ENCODE data around the gene CPNE6.
A peak's percentile ranks its signal among the peaks of the same experiment; 100 is the strongest.

Gene CPNE6

DNA sequence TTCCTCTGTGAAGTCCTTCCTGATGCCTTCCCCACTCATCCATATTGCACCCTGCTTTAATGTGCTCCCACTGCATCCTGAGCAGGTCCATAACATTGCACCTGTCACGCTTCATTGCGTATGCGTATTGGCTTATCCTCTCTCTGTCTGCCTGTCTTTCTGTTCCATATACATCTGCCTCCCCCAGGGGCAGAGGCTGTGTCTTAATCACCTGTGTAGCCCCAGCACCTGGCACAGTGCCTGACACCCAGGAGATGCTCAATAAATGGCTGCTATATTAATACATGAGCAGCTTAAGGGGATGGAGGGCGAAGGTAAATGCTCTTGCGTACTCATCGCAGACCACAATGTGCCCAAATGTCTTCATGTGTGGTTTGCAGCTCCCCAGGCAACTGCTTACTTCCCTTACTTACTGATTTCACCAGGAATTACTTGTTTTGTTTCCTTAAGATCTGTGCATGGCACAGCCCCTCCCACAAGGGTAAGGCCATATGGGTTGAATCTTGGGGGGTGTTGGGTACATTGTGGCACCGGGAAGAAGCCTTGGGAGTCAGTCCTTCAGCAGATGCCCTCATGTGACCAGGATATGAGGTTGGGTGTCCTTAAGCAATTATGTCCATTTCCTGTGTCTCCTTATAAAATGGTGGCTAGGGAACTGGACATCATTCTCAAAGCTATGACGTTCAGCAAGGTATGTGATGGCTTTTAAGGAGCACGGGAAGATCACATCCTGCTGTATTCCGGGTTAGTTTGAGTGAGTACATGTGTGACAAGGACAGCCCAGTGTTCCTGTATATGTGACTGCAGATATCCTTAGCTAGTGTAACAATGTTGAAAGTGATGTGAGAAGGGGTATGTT, 848 bp upstream of the CPNE6 start:
- no peak for DNase-seq

DNA sequence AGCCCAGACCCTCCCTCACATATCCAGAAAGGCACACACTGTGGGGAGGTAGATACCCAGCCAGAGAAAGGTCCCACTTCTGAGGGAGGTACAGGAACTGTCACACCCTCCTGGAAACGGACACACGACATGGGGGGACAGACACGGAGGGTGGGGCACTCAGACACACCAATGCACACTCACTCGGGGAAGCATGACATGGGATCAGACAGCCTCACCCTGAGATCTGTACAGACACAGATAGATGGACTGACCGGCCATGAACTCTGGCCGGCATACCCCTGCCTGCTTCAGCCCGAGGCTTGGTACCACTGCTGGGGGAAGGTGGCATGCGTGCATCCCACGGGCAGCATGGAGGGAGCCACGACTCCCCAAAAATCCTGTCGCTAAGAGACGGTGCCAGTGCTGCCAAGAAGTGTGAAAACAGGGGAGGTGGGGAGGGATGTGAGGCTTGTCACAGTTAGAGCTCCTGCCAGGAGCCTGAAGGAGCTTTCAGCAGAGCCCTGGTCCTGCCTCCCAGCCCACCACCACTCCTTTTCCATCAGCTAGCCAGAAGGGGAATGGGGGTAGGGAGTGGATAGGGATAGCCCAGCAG, 571 bp downstream of the CPNE6 start:
- no peak for DNase-seq

DNA sequence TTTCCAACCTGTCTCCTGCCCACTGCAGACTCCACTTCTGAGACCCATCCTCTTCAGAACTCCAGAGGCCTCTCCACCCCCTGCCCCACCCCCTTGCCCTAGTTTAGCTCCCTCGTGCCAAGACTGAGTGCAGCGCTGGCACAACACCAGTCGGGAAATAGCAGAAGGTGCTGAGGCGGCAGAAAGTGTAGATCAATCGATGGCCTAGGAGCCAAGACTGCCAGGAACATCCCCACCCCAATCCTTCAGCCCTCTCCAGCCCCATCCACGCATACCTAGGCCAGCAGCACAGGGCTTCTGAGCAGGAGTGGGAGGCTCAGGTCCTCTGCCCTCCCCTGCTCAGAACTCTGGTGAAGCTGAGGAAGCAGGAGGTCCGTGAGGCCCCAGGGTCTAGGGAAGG, 1.1 kb downstream of the CPNE6 start:
- no peak for DNase-seq

DNA sequence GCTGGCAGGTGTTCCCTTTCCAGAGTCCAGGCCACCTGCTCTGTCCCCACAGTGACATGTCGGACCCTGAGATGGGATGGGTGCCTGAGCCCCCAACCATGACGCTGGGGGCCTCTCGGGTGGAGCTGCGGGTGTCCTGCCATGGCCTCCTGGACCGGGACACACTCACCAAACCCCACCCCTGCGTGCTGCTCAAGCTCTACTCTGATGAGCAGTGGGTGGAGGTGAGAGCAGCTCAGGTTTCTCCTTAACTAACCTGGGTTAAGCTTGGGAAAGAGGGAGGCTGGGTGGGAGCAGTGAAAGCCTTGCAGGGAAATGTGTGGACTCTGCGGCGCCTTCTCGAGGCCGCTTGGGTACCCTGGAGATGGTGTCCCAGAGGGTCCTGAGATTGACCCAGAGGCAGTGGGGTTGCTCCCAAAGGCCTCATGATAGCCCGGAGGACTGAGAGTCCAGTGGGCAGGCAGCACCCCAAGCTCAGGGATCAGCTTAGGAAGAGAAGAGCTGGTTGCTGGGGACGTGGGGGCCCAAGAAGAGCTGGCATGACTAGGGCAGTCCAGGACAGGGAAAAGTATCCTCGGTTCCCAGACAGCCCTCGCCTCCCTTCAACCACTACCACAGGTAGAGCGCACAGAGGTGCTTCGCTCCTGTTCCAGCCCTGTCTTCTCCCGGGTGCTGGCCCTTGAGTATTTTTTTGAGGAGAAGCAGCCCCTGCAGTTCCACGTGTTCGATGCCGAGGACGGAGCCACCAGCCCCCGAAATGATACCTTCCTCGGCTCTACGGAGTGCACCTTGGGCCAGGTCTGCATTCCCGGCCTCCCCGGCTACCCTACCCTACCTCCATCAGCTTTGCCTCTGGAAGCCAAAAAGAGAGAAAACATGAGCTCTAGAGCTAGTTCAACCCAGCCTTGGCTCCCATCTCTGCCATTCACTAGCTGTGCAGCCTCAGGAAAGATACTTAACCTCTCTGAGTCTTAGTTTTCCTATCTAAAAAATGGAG, 1.8 kb downstream of the CPNE6 start:
- DNase-seq: no peak

DNA sequence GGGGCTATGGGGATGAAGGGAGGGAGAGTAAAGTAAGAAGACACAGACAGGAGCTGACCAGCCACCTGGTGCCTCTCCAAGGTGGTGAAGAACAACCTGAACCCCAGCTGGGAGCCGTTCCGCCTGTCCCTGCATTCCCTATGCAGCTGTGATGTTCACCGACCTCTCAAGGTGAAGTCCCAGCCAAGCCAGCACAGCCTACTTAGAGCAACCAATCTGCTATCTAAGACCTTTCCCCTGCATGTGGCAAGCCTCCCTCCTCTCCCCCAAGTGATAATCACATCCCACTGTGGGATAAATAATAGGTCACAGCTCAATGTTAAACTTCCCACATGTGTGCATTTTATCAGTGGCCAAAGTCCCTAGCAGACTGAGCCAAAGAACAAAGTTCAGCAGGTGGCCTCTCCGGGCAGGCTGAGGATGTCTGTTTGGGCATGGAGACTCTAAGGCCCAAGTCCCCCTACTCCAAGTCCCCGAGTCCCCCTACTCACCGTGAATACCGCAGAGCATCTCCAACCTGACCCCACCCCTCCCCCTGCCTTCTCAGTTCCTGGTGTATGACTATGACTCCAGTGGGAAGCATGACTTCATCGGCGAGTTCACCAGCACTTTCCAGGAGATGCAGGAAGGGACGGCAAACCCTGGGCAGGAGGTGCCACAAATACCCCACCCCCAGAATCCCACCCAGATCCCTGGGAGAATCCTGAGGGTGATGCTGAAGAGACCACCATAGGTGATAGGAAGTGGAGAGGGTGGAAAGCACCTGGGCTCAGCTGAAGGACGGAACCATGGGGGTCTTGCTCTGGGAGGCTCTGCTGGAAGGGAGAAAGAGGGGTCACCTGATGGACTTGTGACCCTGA, 3.5 kb downstream of the CPNE6 start:
- DNase-seq: no peak

DNA sequence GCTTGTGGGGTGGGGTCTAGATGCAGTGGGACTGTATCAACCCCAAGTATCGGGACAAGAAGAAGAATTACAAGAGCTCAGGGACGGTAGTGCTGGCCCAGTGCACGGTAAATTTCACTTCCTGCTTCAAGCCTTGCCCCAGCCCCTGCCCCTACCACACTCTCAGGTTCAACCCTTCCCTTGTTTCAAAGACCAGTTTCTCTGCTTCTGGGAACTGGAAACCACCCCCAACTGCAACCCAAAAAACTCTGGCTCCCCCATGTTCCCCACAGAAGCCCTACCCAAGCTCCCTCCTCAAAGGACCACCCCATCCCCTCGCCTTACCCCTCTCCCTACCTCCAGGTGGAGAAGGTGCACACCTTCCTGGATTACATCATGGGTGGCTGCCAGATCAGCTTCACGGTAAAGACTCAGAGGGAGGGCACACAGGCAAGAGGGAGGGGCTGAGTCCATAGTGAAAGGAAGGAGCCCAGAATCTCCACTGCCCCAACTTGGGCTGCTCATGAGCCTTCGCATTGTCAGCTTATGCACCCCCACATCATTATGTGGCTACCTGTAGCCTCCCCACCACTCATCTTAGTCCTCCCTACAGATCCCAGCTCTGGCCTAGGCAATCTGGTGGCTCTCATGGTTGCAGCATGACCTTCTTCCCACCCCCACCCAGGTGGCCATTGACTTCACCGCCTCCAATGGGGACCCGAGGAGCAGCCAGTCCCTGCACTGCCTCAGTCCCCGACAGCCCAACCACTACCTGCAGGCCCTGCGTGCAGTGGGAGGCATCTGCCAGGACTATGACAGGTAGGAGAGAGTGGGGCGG, 4.3 kb downstream of the CPNE6 start:
- no peak for DNase-seq

DNA sequence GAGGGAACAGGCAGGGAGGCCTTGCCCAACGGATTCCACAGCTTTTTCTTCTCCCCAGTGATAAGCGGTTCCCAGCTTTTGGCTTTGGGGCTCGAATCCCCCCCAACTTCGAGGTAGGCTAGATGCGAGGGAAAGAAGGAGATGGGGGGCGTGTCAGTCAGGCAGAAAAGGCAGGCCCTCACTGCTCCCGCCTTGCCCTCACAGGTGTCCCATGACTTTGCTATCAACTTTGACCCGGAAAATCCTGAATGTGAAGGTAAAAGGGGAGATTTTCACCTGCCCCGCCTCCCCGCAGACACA, 4.9 kb downstream of the CPNE6 start:
- no peak for DNase-seq

DNA sequence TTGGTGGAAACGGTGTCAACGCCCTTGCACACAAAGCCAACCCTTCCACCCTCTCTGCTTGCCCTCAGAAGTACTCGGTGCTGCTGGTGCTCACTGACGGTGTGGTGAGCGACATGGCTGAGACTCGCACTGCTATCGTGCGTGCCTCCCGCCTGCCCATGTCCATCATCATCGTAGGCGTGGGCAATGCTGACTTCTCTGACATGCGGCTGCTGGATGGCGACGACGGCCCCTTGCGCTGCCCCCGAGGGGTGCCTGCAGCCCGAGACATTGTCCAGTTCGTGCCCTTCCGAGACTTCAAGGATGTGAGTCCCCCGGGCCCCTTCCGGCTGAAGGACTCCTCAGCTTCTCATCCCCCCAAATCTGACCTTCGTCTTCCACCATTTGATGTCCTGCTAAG, 5.7 kb downstream of the CPNE6 start:
- DNase-seq: no peak

DNA sequence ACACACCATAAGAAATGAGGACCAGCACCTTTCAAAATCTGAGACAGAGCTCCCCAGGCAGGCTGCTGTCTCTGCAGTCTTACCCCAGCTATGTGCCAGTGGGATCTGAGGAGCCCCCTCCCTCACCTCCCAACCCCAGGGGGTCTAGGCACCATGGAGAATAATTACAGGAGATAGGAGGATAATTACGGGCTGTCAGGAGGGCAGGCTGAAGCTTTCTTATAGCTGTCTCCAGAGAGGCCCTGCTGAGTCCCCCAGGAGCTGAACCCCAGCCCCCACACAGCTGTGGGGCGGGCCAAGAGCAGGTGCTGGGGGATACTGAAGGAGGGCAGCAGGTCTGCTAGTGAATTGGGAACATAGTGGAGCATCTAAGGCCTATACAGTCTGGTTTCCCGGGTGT, 6.8 kb downstream of the CPNE6 start:
- DNase-seq: no peak

DNA sequence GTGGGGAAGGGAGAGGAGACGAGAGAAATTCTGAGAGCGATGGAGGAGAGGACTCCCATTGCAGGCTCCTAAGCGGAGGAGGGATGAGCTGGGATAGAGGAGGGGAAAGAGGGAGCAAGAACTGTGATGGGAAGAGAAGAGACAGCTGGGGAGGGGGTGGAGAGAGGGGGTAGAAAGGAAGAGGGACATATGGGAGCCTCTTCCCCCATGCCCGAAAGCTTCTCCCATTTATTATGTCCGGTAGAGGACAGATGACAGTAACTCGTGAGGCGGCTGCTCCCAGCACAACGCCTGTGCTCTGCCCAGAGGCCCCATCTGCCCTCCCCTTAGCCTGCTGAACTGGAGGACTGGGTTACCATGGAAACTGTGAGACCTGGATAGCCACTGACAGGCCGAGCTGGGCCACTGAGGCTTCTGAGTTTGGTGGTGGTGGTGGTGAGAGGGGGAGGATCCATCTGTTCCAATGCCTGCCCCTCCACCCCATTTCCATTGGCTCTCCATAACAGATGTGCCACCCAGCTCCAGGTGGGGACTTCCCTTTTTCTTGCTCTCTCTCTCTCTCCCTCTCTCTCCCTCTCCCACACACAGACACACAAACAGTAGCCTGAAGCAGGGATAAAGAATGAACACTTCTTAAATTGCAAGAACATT, 8.3 kb downstream of the CPNE6 start:
- no peak for DNase-seq

DNA sequence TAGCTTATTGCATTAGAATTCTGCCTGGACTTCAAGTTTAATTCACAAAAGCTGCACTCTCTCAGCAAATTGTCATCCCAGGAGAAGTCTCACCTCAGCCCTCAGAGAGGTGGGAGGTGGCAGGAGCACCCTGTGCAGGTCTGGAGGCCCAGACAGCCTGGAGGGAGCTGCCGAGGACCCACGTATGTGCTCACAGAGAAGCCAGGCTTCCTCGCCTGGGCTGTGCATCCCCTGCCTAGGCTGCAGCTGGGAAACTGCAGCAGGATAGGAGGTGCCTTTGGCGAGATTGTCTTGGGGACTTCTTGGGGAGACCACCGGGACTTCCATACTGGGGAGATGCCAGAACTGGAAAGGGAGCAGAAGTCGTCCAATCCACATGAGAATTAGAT, 8.8 kb downstream of the CPNE6 start:
- DNase-seq: no peak

DNA sequence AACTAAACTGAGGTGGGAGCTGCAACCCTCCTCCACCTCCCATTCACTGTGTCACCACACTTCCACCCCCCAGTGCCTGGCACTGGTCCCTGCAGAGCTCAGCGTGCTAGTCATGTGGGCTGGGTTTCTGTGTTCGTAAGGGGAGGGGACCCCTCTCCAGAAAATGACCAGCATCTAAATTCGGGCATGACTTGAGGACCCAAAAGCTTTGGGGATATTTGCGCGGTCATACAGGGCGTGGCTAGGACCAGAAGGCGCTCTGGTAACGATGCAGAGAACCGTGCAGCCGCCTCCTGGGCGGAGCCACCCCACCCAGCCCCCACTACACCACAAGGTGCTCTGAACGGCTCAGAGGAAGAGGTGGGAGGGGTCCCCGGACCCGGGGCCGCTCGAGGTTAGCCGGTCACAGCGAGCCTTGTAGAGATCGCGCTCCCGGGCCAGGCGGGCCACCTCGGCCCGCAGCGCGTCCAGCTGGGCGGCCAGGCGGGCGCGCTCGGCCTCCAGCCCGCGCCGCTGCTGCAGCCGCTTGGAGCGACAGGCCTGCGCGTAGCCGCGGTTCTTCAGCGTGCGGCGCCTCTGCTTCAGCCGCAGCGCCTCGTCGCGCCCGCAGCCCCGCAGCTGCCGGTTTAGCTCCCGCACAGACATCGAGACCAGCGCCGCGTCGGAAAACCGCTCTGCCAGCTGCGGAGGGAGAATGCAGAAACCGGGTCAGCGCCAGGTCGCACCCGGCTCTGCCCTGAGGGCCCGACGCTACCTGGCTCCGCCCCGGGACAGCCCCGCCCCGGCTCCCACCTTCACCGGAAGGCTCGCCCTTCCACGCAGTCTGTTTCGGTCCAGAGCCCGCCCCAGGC, 9.8 kb downstream of the CPNE6 start:
- DNase-seq: peak; percentile 71

DNA sequence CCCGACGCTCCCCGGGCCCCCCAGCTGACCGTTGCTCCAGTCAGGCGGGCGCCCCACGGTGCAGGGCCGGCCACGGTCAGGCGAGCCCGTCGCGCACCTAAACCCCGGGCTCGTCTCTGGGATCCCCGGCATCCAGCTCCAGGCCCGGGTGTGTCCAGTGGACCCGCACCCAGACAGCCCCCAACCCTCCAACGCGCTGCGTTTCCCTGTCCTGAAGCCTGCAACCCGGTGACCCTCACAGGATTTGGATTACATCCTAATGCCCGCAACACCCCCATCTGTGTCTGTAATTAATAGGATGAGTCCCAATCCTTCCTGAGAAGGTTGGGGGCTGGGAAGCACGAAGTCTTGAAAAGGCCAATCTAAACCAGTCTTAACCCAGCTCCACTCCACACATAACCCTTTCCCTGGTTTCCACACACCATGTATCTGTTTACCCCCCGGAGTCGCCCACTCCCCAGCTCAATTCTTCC, 10.4 kb downstream of the CPNE6 start:
- DNase-seq: no peak

DNA sequence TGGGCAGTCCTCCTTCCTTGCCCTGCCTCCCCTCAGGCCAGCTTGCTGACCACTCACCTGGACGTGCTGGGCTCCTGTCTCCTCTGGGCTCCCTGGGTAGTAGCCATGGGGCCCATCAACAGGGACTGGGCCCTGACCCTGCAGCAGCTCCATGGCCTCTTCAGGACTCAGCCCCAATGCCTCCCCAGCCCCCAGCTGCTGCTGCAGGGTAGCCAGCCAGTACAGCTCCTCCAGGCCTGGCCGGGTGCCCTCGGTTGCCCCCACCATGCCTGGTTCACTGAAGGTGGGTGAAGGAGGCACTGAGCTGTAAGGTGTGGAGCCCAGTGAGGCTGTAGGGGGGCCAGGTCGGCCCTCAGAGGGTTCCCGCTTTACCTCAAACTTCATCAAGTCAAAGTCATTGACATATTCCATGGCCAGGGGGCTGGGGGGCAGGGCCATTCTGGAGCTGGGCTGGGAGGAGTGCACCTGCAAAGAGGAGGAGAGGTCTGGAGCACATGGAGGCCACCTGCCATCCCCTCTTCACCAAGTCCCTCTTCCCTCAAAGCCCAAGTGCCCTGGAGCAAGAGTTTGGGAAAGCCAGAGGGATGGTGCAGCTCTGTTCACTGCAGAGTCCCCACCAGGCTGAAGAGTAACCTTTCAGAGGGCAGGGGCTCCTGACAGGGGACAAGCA, 11.2 kb downstream of the CPNE6 start:
- DNase-seq: no peak

DNA sequence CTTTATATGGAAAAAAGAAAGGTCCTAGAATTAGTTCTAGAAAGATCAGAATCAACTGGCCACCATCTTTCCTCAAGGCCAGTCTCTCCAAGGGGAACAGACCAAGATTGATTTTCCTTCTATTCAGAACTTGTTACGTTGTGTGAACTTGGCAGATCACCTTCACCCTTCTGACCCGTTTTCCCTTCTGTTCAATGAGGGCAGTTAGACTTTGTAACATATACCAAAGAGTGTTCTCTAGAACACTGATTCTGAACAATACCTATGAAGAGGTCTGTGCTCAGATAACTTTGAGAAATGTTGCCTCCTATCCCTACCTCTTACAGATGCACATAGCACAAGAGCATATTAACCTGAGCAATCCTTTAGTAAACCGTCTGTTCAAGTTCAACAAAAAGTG, 12.1 kb downstream of the CPNE6 start:
- no peak for DNase-seq

DNA sequence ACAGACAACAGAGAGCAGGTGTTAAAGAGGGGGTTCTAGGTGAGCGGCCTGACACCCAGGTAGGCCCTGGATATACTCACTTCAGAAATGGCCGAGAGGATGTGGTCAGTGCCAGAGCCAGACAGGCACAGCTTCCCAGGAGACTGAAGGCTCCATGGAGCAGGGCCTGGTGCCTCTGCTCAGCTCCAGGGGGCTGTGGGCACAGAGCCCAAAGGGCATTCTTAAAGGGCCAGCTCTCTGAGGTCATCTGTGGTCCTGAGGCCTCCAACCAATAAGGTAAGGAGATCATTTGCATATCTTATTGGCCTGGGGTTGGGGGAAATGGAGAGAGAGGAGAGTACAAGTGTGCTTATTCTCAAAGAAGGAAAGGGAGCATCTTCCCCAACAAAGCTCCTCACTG, 13.1 kb downstream of the CPNE6 start:
- no peak for DNase-seq

DNA sequence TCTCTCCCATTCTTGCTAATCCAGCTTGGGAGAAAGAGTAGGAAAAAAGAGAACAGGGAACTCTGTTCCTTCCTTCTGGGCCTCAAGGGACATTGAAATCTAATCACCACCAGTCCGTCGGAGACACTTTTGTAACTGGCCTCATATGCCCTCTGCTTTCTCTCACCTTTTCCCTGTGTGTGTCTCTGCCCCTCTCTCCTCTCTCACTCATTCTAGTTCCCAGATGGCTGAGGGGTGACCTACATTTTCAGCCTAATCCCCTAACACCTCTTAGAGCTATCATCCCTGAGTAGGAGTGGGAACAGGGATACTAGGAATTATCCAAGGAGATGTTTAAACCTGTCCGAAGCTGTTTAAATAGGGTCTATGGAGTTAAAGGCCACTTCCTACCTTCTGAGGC, 13.9 kb downstream of the CPNE6 start:
- DNase-seq: no peak

DNA sequence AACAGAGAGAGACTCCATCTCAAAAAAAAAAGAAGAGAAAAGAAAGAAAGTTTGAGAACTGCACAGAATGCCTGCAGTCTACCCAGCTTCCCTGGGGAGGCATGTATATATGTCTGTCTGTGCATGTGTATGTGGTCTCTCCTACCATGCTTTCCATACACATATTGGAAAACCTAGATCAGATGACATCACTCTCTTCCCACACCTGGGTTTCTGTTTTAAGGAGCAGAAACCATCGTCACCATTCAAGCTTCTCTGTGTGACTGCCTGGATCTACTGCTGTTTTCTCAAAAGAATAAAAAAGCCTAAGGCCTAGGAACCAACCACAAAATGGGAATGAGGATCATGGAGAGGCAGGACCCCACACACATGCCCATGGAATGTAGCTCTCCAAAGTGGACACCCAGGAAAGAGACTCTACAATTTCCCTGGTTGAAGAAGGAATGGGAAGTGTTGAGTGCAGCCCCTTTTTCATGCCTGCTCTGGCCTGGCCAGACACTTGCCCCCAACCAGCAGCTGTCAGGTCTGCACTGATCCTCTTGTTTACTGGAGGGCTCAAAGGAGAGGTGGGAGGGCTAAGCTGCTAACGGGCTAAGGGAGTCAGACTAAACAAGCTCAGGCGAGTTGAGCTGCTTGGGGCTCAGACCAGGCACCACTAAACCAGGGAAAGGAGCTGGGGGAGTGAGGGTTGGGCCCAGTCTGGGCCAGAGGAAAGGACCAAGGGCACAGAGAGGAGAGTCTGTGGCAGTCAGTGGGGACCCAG, 15.0 kb downstream of the CPNE6 start:
- DNase-seq: no peak

DNA sequence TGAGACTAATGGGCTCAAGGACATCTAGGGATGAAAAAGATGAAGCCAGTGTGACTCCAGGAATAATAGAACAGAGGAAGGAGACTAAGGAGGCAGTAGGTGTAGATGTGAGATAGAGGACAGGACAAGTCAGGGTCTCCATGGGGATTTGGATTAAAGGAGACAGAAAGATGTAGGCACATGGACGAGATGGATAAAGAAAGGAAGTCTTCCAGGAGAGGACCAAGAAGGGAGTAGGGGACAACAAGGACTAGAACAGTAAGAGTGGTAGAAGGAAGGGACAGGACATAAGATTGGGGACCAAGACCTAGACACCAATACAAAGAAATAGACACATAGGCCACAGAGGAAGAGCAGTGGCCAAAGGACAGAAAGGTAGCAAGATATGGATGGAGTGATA, 15.6 kb downstream of the CPNE6 start:
- no peak for DNase-seq

Measured in activated CD4-positive, alpha-beta T cell treated with anti-CD3 and anti-CD28 coated beads, Interleukin-2, amount 50 U/mL, for 16 hours (primary cell).